Measurements from ENCODE around the gene DCPS.
"Not testable (repeated sequence)": the region's sequence is repeated elsewhere in the genome, so short reads cannot be mapped to it uniquely, and the experiment has no call there.

The DCPS gene, protein sequence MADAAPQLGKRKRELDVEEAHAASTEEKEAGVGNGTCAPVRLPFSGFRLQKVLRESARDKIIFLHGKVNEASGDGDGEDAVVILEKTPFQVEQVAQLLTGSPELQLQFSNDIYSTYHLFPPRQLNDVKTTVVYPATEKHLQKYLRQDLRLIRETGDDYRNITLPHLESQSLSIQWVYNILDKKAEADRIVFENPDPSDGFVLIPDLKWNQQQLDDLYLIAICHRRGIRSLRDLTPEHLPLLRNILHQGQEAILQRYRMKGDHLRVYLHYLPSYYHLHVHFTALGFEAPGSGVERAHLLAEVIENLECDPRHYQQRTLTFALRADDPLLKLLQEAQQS

DNA sequence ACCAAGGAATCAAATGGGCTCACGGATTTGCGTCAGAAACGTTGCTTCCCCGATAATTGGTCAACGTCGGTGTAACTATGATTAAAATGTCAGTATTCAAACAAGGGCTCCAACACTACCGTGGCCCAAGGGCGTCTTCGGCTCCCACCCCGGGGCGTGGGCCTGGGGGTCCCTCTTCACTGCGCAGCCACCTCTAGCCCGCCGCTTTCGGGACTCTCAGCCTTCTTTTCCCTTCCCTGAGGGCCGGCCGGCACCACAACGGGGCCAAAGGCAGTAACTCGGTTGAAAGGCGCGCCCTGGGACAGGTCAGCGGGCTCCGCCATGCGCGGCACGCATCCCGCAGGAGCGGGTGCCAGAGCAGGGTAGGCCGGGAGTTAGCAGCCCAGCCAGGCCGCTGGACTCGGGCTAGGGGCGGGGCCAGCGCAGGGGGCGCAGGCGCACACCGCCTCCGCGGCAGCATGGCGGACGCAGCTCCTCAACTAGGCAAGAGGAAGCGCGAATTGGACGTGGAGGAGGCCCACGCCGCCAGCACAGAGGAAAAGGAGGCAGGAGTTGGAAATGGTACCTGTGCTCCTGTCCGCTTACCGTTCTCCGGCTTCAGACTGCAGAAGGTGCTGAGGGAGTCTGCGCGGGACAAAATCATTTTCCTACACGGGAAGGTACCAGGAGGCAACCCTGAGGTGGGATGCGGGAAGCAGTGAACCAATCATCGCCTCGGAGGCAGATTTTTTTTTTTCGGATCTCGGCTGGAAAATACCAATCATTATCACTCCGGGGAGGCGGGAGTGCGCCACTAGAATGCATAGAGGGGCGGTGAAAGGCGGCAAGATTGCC lies at the start of gene DCPS:
Gene DCPS (plus strand): TSS at position 438 of the 834 bp plus-strand sequence. CDS start 21 bp downstream, at position 459.
- peak; percentile 66 to 82 for DNase-seq

DNA sequence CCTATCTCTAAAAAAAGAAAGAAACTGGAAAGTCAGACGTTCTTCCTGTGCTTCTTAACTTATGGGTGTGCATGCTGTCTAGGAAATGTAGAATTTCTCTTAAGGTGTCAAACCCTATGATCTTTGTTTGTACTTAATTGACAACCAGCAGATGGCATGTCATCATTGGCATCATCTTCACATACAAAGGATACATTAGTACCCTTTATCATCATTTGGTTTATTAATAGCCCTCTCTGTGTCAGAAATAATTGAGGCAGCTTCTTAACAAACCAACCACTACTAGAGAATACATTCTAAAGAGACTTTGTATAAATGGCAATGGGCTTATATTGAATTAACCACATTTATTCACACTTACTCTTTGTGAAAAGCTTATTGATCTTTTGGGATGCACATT lies 49.0 kb upstream of the DCPS start:
- DNase-seq, result no peak

DNA sequence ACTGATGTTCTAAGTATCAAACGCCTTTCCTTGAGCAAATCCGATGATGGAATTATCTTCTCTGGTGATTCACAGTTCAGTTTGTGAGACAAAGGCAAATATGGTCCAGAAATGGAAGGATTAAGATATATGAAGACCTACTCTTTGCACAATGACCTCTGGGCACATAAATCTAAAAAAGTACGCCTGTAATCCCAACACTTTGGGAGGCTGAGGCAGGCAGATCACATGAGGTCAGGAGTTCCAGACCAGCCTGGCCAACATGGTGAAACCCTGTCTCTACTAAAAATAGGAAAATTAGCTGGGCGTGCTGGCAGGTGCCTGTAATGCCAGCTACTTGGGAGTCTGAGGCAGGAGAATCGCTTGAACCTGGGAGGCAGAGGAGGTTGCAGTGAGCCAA lies 48.4 kb upstream of the DCPS start:
- not testable (repeated sequence) for DNase-seq

DNA sequence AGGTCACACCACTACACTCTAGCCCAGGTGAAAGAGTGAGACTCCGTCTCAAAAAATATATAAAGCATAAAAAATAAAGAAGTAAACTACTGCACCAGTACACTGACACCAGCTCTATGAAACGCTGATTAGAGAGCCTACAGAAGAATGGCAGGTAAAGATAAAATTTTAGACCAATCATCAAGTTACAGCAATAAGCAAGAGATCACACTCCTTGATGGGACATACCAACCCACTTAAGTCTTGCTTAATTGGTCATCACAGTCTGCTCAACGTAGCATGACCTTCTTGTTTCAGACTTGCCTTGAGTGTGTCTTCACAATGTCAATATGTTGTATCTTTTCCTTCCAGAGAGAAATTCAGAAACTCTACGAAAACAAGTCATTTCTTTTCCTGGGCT lies 47.6 kb upstream of the DCPS start:
- DNase-seq, result no peak

DNA sequence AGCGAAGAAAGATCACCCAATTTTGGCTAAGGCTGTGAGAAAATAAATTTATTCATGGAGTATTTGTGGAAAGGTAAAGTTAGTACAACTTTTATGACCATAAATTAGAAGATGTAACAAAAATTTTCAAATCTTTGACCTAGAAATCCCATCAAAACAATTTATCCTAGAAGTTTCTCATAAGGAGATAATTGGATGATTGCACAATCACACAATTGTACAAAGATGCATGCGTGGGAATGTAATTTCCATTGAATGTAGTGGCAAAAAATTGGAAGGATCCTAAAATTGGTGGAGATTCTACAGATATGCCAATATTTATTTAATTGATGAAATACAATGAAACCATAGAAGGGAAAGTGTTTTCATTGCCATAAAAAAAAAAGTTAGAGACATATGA lies 46.7 kb upstream of the DCPS start:
- DNase-seq, result no peak

DNA sequence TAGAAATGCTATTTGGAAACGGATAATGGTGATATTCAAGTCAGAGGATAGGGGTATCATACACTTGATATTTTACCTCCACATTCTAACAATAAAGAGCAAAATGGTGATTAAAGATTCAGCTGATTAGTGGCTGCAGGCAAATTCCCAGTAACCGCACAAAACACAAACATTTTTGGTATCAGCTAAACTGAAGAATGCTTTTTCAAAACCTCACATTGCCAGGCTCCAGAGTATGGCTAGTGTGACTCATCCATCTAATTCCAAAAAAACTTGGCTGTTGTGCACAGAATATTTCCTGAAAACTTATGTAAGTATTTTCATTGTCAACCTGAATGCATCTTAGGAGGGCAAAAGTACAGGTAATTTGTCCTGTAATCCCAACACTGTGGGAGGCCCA lies 46.1 kb upstream of the DCPS start:
- DNase-seq, result no peak

DNA sequence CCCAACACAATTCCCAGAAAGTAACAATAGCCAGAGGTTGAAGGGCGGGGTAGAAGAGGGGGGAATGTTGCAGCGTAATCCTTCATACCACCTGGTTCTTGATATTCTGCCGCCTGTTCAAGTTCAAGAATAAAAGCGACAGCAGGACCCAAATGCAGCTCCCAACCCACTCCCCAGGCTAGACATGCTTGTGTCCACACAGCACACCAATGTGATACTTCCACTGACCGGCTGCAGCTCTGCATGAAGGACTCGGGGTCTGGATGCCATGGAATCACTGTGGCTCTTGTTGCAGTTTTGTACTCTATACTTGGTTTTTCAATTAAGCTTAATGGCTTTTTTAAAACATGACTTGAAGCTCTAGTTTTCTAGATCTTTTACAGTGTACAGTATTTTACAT lies 41.6 kb upstream of the DCPS start:
- no peak for DNase-seq

DNA sequence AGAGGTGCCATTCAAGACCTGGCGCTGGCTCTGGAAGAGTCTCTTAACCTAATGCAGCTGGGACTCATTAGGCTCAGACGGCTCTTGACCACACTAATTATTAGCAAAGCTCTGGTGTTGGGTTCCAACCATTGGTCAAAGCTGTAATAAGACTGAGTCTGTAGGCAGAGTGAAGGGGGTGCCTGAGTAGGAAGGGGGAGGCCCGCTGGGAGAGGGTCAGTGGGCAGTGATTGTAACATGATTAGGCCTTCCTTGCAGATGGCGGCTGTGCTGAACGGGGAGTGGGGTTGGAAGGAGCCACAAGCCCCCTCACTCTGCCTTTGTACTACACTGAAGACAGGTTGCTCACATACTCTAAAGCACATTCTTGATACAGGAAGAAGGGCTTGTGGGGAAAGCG lies 40.4 kb upstream of the DCPS start:
- no peak for DNase-seq

DNA sequence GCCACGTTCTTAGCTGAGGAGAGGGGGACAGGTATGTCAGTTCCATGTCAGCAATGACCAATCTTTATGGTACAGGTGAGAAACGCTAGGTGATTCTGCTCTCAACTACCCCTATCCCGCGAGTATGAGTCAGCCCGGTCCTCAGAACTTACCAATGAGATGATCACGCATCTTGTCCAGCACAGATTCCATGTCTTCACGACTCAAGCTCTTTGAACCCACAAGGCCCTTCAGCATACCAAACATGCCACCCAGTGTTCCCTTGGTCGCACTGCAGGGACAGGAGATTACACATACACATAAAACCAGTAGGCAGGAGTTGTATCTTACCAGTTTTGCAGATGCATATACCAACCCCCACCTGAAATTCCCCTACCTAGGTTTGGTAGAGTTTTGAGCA lies 38.0 kb upstream of the DCPS start:
- no peak for DNase-seq

DNA sequence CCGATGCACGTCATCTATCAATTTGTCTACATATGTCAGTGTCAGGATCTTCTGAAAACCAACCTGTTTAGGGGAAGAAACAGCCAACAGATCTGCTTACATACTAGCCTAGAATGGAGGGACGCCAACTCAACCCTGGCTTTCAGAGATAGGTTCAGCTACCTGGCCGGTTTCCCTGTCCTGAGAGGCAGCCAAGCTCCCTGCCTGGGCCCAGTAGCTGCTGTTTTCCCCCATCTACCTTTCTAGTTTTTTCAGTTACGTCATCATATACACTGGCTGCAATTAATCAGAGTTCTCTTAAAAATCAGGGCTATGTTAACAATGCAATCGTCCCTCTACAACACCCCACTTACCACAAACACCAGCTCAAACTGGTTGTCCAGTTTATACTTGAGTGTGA lies 36.2 kb upstream of the DCPS start:
- no peak for DNase-seq

DNA sequence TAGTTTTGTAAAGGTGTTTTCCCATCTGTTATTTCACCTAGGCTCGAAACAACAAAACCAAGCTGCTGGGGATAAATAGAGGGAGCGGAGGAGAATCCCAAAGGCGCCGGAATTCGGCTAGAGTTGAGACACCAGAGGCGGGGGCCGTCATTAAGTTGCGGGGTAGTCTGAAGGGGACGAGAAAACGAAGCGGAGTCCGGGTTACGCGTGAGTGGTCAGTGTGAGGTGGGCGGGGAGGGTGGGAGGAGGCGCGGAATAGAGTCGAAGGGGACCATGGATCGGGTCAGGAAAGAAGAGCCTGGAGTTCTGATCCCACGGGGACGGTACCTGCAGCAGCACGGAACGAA lies 35.5 kb upstream of the DCPS start:
- no peak for DNase-seq

DNA sequence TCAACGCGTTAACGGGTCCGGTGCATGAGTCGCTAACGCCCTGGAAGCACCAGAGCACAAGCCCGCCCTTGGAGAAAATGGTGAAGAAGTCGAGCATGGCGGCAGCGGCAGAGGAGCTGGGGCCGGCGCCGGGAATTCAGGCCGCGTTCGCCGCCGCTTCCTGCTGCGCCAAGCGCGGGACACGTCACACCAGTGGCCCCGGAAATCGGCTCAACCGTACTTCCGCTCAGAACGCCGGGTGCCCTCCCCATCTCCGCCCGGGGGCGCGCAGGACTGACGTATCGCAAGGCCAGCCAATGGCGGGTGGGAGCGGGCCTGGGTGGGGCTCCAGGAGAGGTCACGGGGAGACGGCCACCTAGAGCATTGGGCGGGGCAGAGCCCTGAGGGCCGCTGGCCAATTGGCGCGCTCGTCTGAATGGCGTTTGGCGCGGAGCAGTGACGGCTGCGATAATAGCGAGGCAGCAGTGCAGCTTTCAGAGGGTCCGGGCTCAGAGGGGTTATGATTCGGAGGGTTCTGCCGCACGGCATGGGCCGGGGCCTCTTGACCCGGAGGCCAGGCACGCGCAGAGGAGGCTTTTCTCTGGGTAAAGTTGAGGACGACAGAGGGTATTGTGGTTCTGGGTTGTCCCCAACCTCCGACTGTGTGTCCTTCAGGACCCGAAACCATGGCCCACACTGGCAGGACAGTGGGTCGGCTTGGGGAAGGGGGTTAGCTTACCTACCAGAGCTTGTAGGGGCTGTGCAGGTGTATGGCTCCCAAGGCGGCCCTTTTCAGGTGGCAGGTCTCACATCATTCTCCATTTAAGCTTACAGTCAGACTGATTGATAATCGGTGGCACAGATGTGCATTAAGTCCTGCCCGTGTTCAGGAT lies 34.9 kb upstream of the DCPS start, which contains the start of the genes FOXRED1 and SRPRA:
Gene FOXRED1 (plus strand): TSS at position 447 of the 872 bp plus-strand sequence. CDS start 53 bp downstream, at position 500.
Gene SRPRA (minus strand): TSS at position 188 of the 872 bp plus-strand sequence. CDS start 91 bp downstream, at position 97.
- DNase-seq, result peak; percentile 92 to 98

DNA sequence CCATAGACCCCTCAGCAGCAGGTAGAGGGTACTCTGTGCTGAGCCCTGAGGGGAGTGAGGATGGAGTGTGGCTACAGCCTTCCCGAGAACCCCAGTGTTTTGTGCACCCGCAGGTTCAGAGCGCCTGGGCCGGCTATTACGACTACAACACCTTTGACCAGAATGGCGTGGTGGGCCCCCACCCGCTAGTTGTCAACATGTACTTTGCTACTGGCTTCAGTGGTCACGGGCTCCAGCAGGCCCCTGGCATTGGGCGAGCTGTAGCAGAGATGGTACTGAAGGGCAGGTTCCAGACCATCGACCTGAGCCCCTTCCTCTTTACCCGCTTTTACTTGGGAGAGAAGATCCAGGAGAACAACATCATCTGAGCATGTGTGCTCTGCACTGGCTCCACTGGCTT lies 26.5 kb upstream of the DCPS start:
- DNase-seq, result no peak

DNA sequence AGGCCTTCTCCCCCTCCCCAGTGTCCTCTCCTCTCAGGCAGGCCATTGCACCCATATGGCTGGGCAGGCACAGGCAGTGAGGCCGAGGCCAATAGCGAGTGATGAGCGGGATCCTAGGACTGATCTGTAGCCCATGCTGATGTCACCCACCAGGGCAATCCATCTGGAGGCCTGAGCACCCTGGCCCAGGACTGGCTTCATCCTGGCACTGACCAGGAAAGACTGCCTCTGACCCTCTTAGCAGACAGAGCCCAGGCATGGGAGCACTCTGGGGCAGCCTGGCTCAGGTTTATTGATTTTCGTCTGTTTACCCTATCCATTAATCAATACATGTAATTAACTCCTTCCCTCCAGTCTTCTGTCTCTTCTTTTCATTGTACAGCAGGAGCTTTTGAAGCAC lies 26.1 kb upstream of the DCPS start:
- DNase-seq, result no peak

DNA sequence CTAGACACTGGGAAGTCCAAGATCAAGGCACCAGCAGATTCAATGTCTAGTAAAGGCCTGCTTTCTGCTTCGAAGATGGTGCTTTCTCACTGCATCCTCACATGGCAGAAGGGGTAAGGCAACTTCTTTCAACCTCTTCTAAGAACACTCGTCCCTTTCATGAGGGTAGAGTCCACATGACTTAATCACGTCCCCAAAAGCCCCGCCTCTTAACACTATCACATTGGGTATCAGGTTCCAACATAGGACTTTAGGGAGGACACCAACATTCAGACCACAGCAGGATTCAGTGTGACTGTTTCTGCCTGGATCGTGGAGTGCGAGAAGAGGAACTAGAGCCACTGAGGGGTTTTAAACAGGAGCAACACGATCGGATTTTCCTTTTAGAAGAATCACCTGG lies 24.7 kb upstream of the DCPS start:
- DNase-seq, result no peak

DNA sequence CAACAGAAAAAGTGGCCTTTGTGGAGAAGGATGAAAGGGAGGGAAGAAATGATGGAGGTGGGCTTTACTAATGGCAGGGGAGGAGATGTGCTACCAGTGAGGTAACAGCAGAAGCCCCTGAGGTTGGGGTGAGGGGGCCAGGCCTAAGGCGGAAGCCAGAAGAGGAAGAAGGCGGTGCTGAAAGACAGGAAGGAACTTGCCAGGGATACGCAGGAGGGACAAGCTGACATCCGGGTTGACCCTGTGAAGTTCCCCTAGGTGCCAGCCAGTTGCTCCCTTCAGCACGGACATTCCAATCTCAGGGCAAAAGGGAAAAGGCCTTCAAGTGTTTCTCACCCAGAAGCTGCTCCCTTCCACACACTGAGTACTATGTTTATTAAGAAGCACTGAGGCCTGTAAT lies 23.3 kb upstream of the DCPS start:
- no peak for DNase-seq

DNA sequence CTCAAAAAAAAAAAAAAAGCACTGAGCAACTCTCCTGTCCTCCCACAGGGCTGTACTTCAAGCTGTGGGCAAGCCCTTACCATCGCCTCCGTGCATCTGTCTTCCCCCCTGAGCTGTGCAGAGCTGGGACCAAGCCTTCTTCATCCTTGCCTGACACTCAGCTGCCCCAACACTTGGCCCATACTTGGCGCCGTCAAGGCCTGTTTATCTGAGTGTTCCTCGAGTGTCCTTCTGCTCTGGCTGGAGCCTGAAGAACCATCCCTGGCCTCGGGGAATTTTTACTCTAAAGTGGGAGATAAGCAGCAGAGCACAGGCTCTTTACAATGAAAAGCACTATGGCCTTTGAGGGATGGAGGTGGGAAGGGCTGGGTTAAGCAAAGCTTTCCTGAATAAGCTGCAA lies 22.6 kb upstream of the DCPS start:
- DNase-seq, result no peak

DNA sequence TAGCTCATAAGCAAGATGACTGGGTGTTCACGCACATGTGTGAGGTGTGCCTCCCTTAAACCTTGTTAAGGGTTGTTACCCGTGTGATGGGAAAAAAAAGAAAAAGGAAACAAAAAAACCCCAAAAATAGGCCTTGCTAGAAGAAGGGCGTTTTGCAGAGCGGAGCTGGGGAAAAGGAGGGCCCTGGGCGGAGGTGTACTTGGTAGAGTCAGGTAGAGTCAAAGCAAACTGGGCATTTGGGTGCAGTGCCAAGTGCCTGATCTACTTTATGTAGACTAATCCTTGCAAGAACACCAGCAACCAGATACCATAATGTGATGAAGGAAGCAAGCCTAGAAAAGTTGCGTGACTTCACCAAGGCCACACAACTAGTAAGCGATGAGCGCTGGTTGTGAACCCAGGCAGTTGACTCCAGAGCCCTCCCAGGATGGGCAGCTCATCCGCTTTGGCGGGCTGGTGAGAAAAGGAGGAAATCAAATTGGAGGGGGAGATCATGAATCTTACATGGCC lies 22.1 kb upstream of the DCPS start:
- DNase-seq, result no peak

DNA sequence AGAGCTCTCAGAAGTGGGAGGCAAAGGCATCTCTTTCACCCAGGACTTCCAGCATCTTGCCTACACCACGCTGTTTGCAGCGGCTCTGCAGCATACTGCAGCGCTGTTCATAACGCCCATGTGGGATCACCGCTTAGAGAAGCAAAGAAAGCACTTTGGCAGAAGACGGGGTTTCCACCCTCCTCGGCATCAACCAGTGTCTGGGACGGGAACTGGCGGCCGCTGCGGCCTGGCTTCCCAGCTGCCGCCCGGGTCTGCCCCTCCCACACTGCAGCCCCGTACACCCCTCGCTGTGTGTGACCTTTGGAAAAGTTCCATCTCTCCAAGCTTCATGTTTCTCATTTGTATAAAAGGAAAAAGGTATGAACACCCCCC lies 21.5 kb upstream of the DCPS start:
- DNase-seq, result peak; percentile 32 to 45

DNA sequence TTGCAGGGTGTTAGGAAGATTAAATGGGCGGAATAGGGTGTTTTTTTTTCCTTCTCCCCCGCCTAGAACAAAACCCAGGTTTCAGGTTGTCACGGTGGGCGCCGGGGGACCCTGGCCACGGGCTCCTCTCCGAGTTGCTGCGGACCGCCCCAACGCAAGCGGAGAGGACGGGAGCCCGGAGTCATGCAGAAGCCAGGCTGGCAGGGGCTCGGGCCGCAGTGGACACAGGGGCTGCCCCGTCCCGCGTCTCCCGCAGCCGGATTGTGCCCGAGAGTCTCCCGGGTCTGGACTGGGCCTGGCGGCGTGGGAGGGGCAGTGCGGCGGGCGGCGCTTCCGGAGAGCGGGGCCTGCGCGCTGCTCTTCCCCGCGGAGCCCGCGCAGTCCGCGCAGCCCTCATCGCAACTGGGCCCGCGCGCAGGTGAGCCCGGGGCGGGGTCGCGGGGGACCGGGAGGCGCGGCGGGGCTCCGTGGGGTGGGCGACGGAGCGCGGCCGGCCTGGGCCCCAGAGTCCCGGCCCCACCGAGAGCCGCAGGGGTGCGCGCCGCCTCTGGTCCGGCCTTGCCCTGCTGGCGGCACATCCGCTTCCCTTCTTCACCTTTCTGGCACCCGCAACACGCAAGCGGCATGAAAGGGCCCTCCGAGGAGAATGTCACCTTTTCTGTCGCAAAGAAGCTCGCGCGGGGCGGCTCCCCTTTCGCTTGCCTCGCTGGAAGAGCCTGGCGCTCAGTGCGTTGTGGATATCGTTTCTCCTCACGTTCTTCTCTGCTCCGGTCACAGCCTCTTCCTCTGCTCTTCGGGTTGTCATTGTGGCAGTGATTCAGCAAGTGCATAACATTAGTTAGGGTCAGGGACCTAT lies 20.9 kb upstream of the DCPS start, which contains the start of gene TIRAP:
Gene TIRAP (plus strand): TSS at position 358 of the 856 bp plus-strand sequence. CDS start 7,802 bp downstream, outside the sequence.
- peak in 1 of 2 experiments; percentile 36 for DNase-seq

DNA sequence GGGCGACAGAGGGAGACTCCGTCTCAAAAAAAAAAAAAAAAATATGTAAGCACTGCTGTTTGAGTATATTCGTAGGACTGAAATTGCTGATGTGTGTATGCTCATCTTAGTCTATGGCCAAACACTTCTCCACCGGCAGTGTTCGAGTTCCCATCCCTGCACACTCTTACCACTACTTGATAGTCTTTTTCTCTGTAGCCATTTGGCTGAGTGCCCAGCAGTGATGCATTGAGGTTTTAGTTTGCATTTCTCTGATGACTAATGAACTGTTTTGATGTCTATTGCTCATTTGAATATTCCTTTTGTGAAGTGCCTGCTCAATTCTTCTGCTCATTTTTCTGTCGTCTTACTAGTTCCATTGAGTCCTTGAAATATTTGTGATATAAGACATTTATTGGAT lies 19.0 kb upstream of the DCPS start:
- no peak for DNase-seq

DNA sequence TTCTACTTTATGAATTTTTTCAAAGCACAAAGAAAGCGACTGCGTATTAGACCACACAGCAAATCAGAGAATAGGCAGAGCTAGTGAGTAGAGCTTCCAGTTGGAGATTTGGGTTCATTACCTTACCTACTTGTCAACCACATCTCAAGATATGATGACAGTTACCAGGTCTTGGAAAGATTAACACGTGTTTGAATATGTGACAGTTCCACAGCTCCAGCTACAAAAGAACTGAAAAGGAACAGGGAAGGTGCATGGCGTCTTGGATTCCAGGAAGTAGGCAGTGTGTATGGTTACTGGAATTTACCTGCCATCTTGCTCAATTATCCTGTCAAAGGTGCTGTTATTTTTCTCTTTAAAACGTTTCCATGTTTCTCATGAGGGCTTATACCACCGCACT lies 15.6 kb upstream of the DCPS start:
- no peak for DNase-seq
